HEK293 (cell line): ENCODE measurements around the gene SAMD13.

ENCODE experiments used
- CTCF ChIA-PET: fragments of 350-600 bp; formaldehyde crosslinking; extraction: SDS; loops from one replicate; lab custom pipeline; 2021; ENCODE audit warnings: antibody characterized with exemption; lab: Yijun Ruan, JAX
- POLR2A ChIA-PET: fragments of 300-600 bp; formaldehyde crosslinking; extraction: SDS; loops from one replicate; lab custom pipeline; 2020; ENCODE audit warnings: antibody characterized with exemption, inconsistent platforms; lab: Yijun Ruan, JAX
- H3K27ac ChIP-seq: fragments of 200-500 bp; sonication (Bioruptor generic); 2 replicates; pipeline ENCODE4 v1.5.1; 2014; ENCODE audit warnings: low read depth, low read length, control low read depth, inconsistent platforms; ENCODE audit errors: extremely low read depth
- H3K36me3 ChIP-seq, 2 experiments: fragments of 200-500 bp in 1 of 2; sonication (Bioruptor generic) in 1 of 2; 1 replicate in 1 of 2; 2 replicates in 1 of 2; pipeline ENCODE4 v1.5.1; 2014 to 2017; ENCODE audit warnings: inconsistent platforms in 2 of 2, low read length in 2 of 2; ENCODE audit not compliant: control insufficient read depth in 2 of 2, insufficient read depth in 1 of 2
- H3K4me1 ChIP-seq: fragments of 200-500 bp; sonication (Bioruptor generic); 2 replicates; pipeline ENCODE4 v1.5.1; 2014; ENCODE audit warnings: mild to moderate bottlenecking, low read length, inconsistent platforms; ENCODE audit not compliant: control insufficient read depth, insufficient read depth
- H3K4me3 ChIP-seq: 2 replicates; pipeline ENCODE4 v1.5.1; 2011; ENCODE audit warnings: low read depth, mild to moderate bottlenecking, control low read depth, low read length, moderate library complexity
- H3K9me3 ChIP-seq: fragments of 200-500 bp; sonication (Bioruptor generic); 2 replicates; pipeline ENCODE4 v1.5.1; 2014; ENCODE audit warnings: low read depth, low read length, inconsistent platforms; ENCODE audit not compliant: control insufficient read depth, insufficient read depth
- GFI1B ChIP-seq: fragments of 450-650 bp; formaldehyde crosslinking; IDR thresholded peaks from 2 replicates; pipeline ENCODE4 v1.5.1; 2016; ENCODE audit warnings: missing biosample characterization, missing genetic modification characterization
- MEIS1 ChIP-seq: sonication (generic); formaldehyde crosslinking; IDR thresholded peaks from 2 replicates; pipeline ENCODE4 v1.8.1; 2022; ENCODE audit warnings: missing genetic modification reagents, mild to moderate bottlenecking, borderline replicate concordance
- OSR2 ChIP-seq: fragments of 450-650 bp; formaldehyde crosslinking; IDR thresholded peaks from 2 replicates; pipeline ENCODE4 v1.5.1; 2016; ENCODE audit warnings: missing biosample characterization, missing genetic modification characterization
- OVOL3 ChIP-seq: fragments of 450-650 bp; formaldehyde crosslinking; IDR thresholded peaks from 2 replicates; pipeline ENCODE4 v1.5.1; 2016; ENCODE audit warnings: missing biosample characterization, missing genetic modification characterization
- PRDM6 ChIP-seq: fragments of 450-650 bp; formaldehyde crosslinking; IDR thresholded peaks from 2 replicates; pipeline ENCODE4 v1.5.1; 2017; ENCODE audit warnings: missing biosample characterization, missing genetic modification characterization
- YY2 ChIP-seq: fragments of 450-650 bp; formaldehyde crosslinking; IDR thresholded peaks from 2 replicates; pipeline ENCODE4 v1.5.1; 2016; ENCODE audit warnings: missing biosample characterization, missing genetic modification characterization
- ZBTB1 ChIP-seq: fragments of 450-650 bp; formaldehyde crosslinking; IDR thresholded peaks from 2 replicates; pipeline ENCODE4 v1.5.1; 2016; ENCODE audit warnings: missing biosample characterization, missing genetic modification characterization
- ZIC2 ChIP-seq: fragments of 450-650 bp; formaldehyde crosslinking; IDR thresholded peaks from 2 replicates; pipeline ENCODE4 v1.5.1; 2016; ENCODE audit warnings: missing biosample characterization, missing genetic modification characterization
- ZNF221 ChIP-seq: fragments of 450-650 bp; formaldehyde crosslinking; IDR thresholded peaks from 2 replicates; pipeline ENCODE4 v1.5.1; 2017; ENCODE audit warnings: missing biosample characterization, missing genetic modification characterization, borderline replicate concordance
- ZNF239 ChIP-seq: fragments of 450-650 bp; formaldehyde crosslinking; IDR thresholded peaks from 2 replicates; pipeline ENCODE4 v1.5.1; 2016; ENCODE audit warnings: missing biosample characterization, missing genetic modification characterization
- ZNF292 ChIP-seq: fragments of 450-650 bp; formaldehyde crosslinking; IDR thresholded peaks from 2 replicates; pipeline ENCODE4 v1.5.1; 2016; ENCODE audit warnings: low read depth, missing biosample characterization, missing genetic modification characterization, borderline replicate concordance
- ZNF302 ChIP-seq: fragments of 450-650 bp; formaldehyde crosslinking; IDR thresholded peaks from 2 replicates; pipeline ENCODE4 v1.5.1; 2016; ENCODE audit warnings: missing biosample characterization, missing genetic modification characterization, low read depth
- ZNF366 ChIP-seq: fragments of 450-650 bp; formaldehyde crosslinking; conservative IDR thresholded peaks from 2 replicates; pipeline ENCODE4 v1.5.1; 2016; ENCODE audit warnings: missing biosample characterization, missing genetic modification characterization
- ZNF473 ChIP-seq: fragments of 450-650 bp; formaldehyde crosslinking; IDR thresholded peaks from 2 replicates; pipeline ENCODE4 v1.5.1; 2017; ENCODE audit warnings: missing biosample characterization, missing genetic modification characterization
- ZNF510 ChIP-seq: fragments of 450-650 bp; formaldehyde crosslinking; IDR thresholded peaks from 2 replicates; pipeline ENCODE4 v1.5.1; 2018; ENCODE audit warnings: mild to moderate bottlenecking, missing genetic modification characterization, missing biosample characterization; ENCODE audit not compliant: insufficient replicate concordance
- ZNF558 ChIP-seq: fragments of 450-650 bp; formaldehyde crosslinking; IDR thresholded peaks from 2 replicates; pipeline ENCODE4 v1.5.1; 2016; ENCODE audit warnings: missing biosample characterization, missing genetic modification characterization
- ZNF624 ChIP-seq: fragments of 450-650 bp; formaldehyde crosslinking; IDR thresholded peaks from 2 replicates; pipeline ENCODE4 v1.5.1; 2017; ENCODE audit warnings: missing biosample characterization, missing genetic modification characterization
- ZNF639 ChIP-seq: fragments of 450-650 bp; formaldehyde crosslinking; IDR thresholded peaks from 2 replicates; pipeline ENCODE4 v1.5.1; 2016; ENCODE audit warnings: missing biosample characterization, missing genetic modification characterization
- ZNF670 ChIP-seq: fragments of 450-650 bp; formaldehyde crosslinking; IDR thresholded peaks from 2 replicates; pipeline ENCODE4 v1.5.1; 2016; ENCODE audit warnings: missing biosample characterization, missing genetic modification characterization, low read depth
- ZNF843 ChIP-seq: fragments of 450-650 bp; formaldehyde crosslinking; IDR thresholded peaks from 2 replicates; pipeline ENCODE4 v1.5.1; 2016; ENCODE audit warnings: missing biosample characterization, missing genetic modification characterization
- ZSCAN4 ChIP-seq: fragments of 450-650 bp; formaldehyde crosslinking; IDR thresholded peaks from 2 replicates; pipeline ENCODE4 v1.5.1; 2017; ENCODE audit warnings: missing biosample characterization, missing genetic modification characterization

SAMD13 gene

GRCh38 chr1:84266748-84267147 is 34.8 kb upstream of the SAMD13 start:
- POLR2A ChIA-PET, result no interaction called here
- no peak overlapping the region for H3K27ac ChIP-seq

GRCh38 chr1:84267476-84267875 is 34.0 kb upstream of the SAMD13 start:
- H3K4me3 ChIP-seq, result no peak overlapping the region
- H3K4me1 ChIP-seq, result peaks cover 2% of the 10 kb centered on the region; the same call in 1 of the 2 replicates
- no peaks in the 10 kb centered on the region for H3K9me3 ChIP-seq
- H3K27ac ChIP-seq, result no peak overlapping the region
- no peaks in the 10 kb centered on the region for H3K36me3 ChIP-seq
- CTCF ChIA-PET, result interaction anchor here (0.6 kb wide), 1 partner anchor 35 kb away, joined by 3 read pairs; no protein-coding TSS in a partner anchor
- peak; percentile 25; the same call in 1 of the 2 replicates for TF ChIP-seq ZIC2 (tag by site-specific recombination)
- no peak for TF ChIP-seq OVOL3 (tag by site-specific recombination)
- TF ChIP-seq, all 188 proteins: peak for 1
- POLR2A ChIA-PET, result interaction anchor here (0.6 kb wide), 1 partner anchor 27 kb away, joined by 3 read pairs; no protein-coding TSS in a partner anchor

More at GRCh38 chr1:84266748-84267147, 34.8 kb upstream of the SAMD13 start:
- Histone ChIP-seq H3K4me3 (no peak overlapping the region), H3K9me3 (no peaks in the 10 kb centered on the region)
- TF ChIP-seq ZNF624, result no peak
- TF ChIP-seq, all 188 proteins: peak for 0
- Histone ChIP-seq H3K36me3 (no peaks in the 10 kb centered on the region), H3K4me1 (peaks cover 2% of the 10 kb centered on the region; the same call in 1 of the 2 replicates)
- CTCF ChIA-PET, result no interaction called here

GRCh38 chr1:84268346-84268745 is 33.2 kb upstream of the SAMD13 start:
- peaks cover 2% of the 10 kb centered on the region; the same call in 1 of the 2 replicates for H3K4me1 ChIP-seq
- ChIA-PET CTCF (interaction anchor here (1.2 kb wide), 1 partner anchor 336 kb away, joined by 3 read pairs; no protein-coding TSS in a partner anchor), POLR2A (no interaction called here)
- H3K9me3 ChIP-seq, result no peaks in the 10 kb centered on the region
- H3K4me3 ChIP-seq, result no peak overlapping the region
- no peak for TF ChIP-seq ZNF670 (tag by site-specific recombination)
- TF ChIP-seq ZNF292, result no peak
- no peak for TF ChIP-seq ZNF558 (tag by site-specific recombination)
- no peak for TF ChIP-seq ZNF843
- no peak for TF ChIP-seq OSR2
- no peak for TF ChIP-seq OVOL3 (tag by site-specific recombination)
- no peak for TF ChIP-seq ZNF221
- no peak for TF ChIP-seq ZNF624
- TF ChIP-seq ZNF510 (tag by site-specific recombination), result no peak
- TF ChIP-seq YY2 (tag by site-specific recombination), result no peak
- no peak for TF ChIP-seq GFI1B (tag by site-specific recombination)
- no peak for TF ChIP-seq ZNF239 (tag by site-specific recombination)
- TF ChIP-seq ZNF639 (tag by site-specific recombination), result no peak
- TF ChIP-seq ZNF302 (tag by site-specific recombination), result no peak
- no peak for TF ChIP-seq PRDM6 (tag by site-specific recombination)
- no peak for TF ChIP-seq MEIS1
- no peak for TF ChIP-seq ZSCAN4
- no peak for TF ChIP-seq ZBTB1 (tag by site-specific recombination)
- TF ChIP-seq ZNF366 (tag by site-specific recombination), result no peak
- TF ChIP-seq ZNF473, result no peak
- no peaks in the 10 kb centered on the region for H3K36me3 ChIP-seq
- H3K27ac ChIP-seq, result no peak overlapping the region
